Right lobe of liver (tissue), 4 donors: ENCODE measurements around the gene TEF.

ENCODE experiments used
- POLR2A ChIP-seq: fragments of 450-650 bp; IDR thresholded peaks from one replicate; pipeline ENCODE4 v1.6.1; 2017; ENCODE audit warnings: antibody characterized with exemption, mild to moderate bottlenecking
- TF ChIP-seq, protein P1 (sequence below), 4 donors: fragments of 200-600 bp in 3 of 4; fragments of 450-650 bp in 1 of 4; IDR thresholded peaks; one replicate each; pipeline versions ENCODE4 v1.5.1 to v1.8.0; 2016 to 2022; ENCODE audit warnings: antibody characterized with exemption in 4 of 4, mild to moderate bottlenecking in 2 of 4
- donor health status: DM: no; HTN: no; CAD: no.
- donor health status: DM: no; HTN: no; CAD: no.
- donor health status: DM: no; HTN: yes; CAD: no.

DNA sequence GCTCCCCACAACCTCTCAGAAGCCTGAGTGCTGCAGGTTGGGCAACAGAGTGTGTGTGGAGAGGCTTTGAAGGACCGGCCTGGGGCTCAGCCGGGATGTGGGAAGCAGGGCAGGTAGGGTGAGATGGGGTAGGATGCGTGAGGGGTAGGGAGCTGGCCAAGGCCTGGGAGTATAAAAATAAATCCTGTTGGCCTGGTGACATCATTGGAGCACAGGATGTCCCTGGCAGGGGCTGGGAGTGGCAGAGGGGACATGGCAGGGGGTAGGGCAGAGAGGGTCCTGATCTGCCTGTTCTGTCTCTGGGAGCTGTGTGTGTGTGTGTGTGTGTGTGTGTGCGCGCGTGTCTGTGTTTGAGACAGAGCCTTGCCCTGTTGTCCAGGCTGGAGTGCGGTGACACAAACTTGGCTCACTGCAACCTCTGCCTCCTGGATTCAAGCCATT lies 28.6 kb downstream of the TEF start:
- TF ChIP-seq, protein P1, sequence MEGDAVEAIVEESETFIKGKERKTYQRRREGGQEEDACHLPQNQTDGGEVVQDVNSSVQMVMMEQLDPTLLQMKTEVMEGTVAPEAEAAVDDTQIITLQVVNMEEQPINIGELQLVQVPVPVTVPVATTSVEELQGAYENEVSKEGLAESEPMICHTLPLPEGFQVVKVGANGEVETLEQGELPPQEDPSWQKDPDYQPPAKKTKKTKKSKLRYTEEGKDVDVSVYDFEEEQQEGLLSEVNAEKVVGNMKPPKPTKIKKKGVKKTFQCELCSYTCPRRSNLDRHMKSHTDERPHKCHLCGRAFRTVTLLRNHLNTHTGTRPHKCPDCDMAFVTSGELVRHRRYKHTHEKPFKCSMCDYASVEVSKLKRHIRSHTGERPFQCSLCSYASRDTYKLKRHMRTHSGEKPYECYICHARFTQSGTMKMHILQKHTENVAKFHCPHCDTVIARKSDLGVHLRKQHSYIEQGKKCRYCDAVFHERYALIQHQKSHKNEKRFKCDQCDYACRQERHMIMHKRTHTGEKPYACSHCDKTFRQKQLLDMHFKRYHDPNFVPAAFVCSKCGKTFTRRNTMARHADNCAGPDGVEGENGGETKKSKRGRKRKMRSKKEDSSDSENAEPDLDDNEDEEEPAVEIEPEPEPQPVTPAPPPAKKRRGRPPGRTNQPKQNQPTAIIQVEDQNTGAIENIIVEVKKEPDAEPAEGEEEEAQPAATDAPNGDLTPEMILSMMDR (IDR thresholded peaks at IDR 0.05): no peak
- TF ChIP-seq POLR2A: no peak
